Panc1 (cell line): ENCODE data around the gene TAF7.

ENCODE experiments used
- SIN3A ChIP-seq: IDR thresholded peaks from 2 replicates; pipeline ENCODE4 v1.6.1; 2012; ENCODE audit warnings: low read depth, mild to moderate bottlenecking, low read length, moderate library complexity, borderline replicate concordance; ENCODE audit not compliant: insufficient read depth
- TF ChIP-seq, protein P1 (sequence below), 2 experiments: IDR thresholded peaks; 2 replicates each; pipeline ENCODE4 v1.6.1; 2011 to 2012; ENCODE audit warnings: low read depth in 2 of 2, control low read depth in 1 of 2, low read length in 1 of 2, mild to moderate bottlenecking in 1 of 2, moderate library complexity in 1 of 2; ENCODE audit not compliant: insufficient read depth in 1 of 2
- TF ChIP-seq, protein P2 (sequence below): fragments of 450-650 bp; IDR thresholded peaks from 2 replicates; pipeline ENCODE4 v1.5.1; 2017; ENCODE audit warnings: mild to moderate bottlenecking

DNA sequence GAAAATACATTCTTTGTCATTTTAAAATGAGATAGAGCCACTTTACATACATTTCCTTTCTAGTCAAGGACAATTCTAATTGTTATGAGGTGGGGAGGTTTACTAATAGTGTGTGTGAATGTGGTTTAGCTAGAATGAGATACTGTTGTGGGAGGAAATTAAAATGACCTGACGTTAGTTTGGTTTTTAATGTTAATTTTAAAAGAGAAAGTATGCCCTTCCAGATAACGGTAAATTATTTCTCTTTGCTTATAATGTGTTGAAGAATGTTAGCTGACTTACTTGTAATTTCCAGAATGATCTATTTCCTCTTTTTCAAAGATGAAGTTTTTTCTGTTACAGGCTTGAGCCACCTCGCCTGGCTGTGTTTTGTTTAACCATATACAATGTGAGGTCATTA, 1.7 kb upstream of the TAF7 start:
- TF ChIP-seq, protein P1, sequence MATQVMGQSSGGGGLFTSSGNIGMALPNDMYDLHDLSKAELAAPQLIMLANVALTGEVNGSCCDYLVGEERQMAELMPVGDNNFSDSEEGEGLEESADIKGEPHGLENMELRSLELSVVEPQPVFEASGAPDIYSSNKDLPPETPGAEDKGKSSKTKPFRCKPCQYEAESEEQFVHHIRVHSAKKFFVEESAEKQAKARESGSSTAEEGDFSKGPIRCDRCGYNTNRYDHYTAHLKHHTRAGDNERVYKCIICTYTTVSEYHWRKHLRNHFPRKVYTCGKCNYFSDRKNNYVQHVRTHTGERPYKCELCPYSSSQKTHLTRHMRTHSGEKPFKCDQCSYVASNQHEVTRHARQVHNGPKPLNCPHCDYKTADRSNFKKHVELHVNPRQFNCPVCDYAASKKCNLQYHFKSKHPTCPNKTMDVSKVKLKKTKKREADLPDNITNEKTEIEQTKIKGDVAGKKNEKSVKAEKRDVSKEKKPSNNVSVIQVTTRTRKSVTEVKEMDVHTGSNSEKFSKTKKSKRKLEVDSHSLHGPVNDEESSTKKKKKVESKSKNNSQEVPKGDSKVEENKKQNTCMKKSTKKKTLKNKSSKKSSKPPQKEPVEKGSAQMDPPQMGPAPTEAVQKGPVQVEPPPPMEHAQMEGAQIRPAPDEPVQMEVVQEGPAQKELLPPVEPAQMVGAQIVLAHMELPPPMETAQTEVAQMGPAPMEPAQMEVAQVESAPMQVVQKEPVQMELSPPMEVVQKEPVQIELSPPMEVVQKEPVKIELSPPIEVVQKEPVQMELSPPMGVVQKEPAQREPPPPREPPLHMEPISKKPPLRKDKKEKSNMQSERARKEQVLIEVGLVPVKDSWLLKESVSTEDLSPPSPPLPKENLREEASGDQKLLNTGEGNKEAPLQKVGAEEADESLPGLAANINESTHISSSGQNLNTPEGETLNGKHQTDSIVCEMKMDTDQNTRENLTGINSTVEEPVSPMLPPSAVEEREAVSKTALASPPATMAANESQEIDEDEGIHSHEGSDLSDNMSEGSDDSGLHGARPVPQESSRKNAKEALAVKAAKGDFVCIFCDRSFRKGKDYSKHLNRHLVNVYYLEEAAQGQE (IDR thresholded peaks at IDR 0.05; ENCODE audit: insufficient read depth in 1 of 2, low read depth in 2 of 2, low read length in 1 of 2), result no peak
- TF ChIP-seq SIN3A, result no peak
- TF ChIP-seq, protein P2, sequence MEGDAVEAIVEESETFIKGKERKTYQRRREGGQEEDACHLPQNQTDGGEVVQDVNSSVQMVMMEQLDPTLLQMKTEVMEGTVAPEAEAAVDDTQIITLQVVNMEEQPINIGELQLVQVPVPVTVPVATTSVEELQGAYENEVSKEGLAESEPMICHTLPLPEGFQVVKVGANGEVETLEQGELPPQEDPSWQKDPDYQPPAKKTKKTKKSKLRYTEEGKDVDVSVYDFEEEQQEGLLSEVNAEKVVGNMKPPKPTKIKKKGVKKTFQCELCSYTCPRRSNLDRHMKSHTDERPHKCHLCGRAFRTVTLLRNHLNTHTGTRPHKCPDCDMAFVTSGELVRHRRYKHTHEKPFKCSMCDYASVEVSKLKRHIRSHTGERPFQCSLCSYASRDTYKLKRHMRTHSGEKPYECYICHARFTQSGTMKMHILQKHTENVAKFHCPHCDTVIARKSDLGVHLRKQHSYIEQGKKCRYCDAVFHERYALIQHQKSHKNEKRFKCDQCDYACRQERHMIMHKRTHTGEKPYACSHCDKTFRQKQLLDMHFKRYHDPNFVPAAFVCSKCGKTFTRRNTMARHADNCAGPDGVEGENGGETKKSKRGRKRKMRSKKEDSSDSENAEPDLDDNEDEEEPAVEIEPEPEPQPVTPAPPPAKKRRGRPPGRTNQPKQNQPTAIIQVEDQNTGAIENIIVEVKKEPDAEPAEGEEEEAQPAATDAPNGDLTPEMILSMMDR, result no peak
